Measurements from ENCODE around the gene BIN1. TPM values are rescaled to one million over a fixed set of nuclear protein-coding genes. Genes with fewer than 3 reads are reported as not detected.
"Not testable (repeated sequence)": the region's sequence is repeated elsewhere in the genome, so short reads cannot be mapped to it uniquely, and the experiment has no call there.

BIN1 gene
- total RNA-seq, 1 donor from 2014 or later, result 131 TPM

GRCh38 chr2:127134833-127135830 is 28.2 kb upstream of the BIN1 start:
- peak; percentile 11 for DNase-seq (ENCODE audit: low spot score)

GRCh38 chr2:127134235-127134634 is 27.3 kb upstream of the BIN1 start:
- no peak for DNase-seq (ENCODE audit: low spot score)

GRCh38 chr2:127133793-127134192 is 26.8 kb upstream of the BIN1 start:
- DNase-seq (ENCODE audit: low spot score), result no peak

GRCh38 chr2:127130421-127130820 is 23.5 kb upstream of the BIN1 start:
- DNase-seq (ENCODE audit: low spot score), result no peak

DNA sequence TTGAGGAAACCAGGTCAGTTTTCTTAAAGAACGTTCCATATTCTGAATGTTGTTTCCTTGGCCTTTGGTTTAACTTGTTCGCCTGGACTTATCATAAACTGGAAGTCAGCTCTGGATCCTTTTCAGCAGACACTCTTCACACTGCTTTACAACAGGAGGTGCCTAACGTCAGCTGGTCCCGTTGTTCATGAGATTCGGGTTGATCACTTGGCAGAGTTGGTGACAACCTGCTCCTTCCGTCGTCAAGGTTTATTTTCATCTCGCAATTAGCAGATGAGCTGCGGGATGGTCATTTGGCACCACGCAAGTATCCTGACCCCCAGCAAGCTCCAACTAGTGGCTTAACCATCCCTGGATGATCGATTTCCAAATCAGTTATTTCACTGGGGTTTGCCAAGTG is 23.0 kb upstream of the BIN1 start:
- DNase-seq (ENCODE audit: low spot score), result no peak

DNA sequence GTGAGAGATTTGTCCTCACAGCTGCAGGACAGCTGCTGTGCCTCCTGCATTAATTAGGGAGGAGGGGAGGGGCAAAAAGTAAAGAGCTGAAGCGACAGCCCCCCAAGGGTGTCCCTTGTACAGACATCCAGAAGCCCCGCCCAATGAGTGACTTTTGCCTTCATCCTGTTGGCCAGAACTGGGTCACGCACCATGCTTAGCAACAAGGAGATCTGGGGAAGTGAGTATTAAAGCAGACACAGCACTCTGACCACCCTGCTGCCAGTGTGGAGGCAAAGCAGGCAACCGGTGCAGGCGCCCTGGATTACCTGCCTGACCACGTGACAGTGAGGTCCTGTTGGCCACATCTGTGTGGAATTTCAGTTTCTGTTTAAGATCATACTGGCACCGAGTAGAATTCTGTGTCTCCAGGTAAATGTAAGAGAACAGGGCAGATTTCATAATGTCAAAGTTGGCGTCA is 21.5 kb upstream of the BIN1 start:
- DNase-seq (ENCODE audit: low spot score), result peak; percentile 58

GRCh38 chr2:127125821-127126220 is 18.9 kb upstream of the BIN1 start:
- no peak for DNase-seq (ENCODE audit: low spot score)

DNA sequence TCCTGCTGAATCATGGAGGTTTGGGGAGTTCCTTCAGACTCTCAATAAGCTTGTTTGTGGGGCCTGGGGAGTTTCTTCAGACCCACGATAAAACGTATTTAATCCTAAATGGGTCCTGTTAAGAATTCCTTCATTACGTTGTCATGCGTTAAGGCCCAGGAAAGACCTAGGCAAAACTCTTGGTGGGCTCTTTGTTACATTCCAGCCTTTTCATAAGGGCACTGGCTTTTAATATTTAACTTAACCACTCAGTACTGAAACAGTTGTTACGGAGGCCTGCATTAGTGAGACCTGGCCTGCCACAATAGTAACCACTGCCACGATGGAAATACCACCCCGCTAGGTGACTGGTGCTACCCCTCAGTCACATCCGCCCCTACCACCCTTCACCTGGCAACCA is 17.5 kb upstream of the BIN1 start:
- DNase-seq (ENCODE audit: low spot score), result no peak

GRCh38 chr2:127122361-127123027 is 15.5 kb upstream of the BIN1 start:
- no peak for DNase-seq (ENCODE audit: low spot score)

DNA sequence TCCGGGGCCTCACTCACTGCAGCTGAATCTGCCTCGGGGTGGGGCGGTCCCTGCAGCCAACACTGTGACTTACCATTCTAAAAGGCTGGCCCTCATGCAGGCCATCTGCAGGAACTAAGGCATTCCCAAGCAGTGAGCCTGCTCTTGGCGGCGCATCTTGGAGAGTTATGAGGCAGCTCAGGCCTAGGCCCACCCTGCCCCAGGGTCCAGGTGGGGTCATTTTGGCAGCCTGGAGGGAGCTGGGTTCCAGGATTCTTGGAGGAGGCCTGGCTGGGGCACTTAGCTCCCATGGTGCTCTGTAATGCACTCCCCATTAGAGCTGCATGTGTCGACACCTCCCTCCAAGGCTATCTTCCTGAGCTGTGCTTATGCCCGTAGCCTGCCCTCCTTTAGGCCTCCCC is 14.8 kb upstream of the BIN1 start:
- no peak for DNase-seq (ENCODE audit: low spot score)

- DNase-seq (ENCODE audit: low spot score), result no peak
Measured at GRCh38 chr2:127121353-127121752, 14.4 kb upstream of the BIN1 start.

GRCh38 chr2:127120408-127120807 is 13.5 kb upstream of the BIN1 start:
- not testable (repeated sequence) for DNase-seq (ENCODE audit: low spot score)

GRCh38 chr2:127118467-127118866 is 11.5 kb upstream of the BIN1 start:
- no peak for DNase-seq (ENCODE audit: low spot score)

- DNase-seq (ENCODE audit: low spot score), result no peak
Measured at GRCh38 chr2:127118038-127118437, 11.1 kb upstream of the BIN1 start.

DNA sequence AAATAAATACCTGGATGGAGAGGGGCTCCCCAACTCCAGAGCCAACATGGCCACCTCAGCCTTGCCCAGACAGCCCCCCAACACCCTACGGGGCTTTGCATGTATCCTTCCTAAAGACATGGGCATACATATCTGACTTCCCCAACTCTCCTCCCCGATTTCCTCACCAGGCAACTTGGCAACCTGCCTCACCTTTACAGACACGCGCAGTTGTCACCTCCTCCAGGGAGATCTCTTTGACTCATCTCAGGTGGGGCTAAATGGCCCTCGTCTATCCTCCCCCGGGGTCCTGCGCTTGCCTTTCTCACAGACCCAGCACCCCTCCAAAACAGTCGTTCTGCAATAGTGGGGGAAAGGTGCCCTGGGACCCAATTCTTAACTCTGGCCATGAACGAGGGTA is 10.6 kb upstream of the BIN1 start:
- no peak for DNase-seq (ENCODE audit: low spot score)

DNA sequence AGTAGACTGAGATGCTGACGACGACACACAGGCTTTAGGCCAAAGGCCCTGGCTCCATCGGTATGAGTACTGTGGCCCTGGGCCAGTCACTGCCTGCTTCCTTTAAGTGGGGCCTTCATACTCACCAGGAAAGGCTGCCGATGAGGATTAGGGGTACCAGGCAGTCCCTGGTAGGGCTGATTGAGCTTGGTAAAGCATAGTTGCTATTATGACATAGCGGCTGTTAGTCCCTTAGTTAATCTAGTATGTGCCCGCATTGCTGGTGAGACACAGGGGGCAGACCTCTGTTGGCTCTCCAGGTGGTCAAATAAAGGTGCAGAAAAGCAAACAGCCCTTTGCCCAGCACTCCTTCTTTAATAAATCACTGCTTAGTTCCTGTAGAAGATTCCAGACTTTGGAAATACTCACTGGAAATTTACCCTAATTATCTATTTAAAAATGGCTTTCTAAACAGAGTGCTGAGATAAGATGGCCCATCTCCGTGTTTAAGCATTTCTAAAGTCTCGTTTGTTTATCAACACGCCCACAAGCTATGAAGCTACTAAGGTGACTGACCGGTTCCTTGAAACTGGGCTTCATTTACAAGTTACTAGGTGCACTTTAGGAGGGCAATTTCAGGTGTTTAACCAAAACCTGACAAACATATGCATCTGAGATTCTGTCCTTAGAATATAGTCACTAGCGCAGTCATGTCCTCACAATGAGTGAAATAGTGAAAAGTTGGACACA is 8.7 kb upstream of the BIN1 start:
- DNase-seq (ENCODE audit: low spot score), result peak; percentile 47

GRCh38 chr2:127110985-127111384 is 4.0 kb upstream of the BIN1 start:
- DNase-seq (ENCODE audit: low spot score), result no peak

DNA sequence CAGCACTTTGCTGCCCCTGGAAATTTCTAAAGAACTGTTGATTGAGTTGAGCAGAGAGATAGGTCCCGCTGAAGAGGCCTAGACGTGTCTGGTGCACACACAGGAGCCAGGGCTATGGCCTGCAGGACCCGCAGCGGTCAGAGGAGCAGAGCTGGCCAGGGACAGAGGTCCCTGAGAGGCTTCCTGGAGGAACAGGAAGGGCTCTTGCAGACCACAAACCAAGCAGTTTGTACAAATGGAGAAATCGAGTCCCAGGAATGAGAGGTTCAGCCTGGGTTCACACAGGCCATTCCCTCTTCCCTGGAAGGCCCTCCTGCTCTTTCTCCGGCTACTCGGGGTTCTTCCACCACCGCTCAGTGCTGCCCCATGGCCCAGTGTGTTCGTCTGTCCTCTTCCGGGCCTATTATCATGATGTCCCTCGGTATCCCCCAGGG is 1.2 kb upstream of the BIN1 start:
- no peak for DNase-seq (ENCODE audit: low spot score)

DNA sequence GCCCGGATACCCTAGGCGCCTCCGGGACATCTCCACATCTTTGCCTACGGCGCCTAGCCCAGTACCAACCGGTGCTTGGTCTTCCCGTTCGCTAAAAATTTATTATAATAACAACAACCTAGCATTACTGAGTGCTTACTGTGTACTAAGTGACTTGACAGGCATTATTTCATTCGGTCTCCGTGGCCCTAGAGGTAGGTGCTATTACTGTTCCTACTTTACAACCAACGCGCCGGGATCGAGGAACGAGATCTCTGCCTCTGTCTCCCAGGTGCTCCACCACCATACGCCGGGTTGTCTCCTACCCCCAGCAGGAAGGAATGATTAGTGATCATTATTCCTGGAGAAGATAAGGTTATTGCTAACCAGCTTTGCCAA is 657 bp upstream of the BIN1 start:
- DNase-seq (ENCODE audit: low spot score), result no peak

GRCh38 chr2:127106457-127106990 is 430 bp downstream of the BIN1 start:
- no peak for DNase-seq (ENCODE audit: low spot score)

- no peak for DNase-seq (ENCODE audit: low spot score)
Measured at GRCh38 chr2:127105656-127106456, 1.1 kb downstream of the BIN1 start.
